Measurements from ENCODE around the gene REXO5. TPM values are rescaled to one million over a fixed set of nuclear protein-coding genes. Genes with fewer than 3 reads are reported as not detected.

The REXO5 gene
- polyA plus RNA-seq, 1 donor (not counting 4 experiments of a cell fraction or from before 2014, with no cell fraction given): 2.6 TPM

- no peaks in the 10 kb centered on the region for H3K4me1 ChIP-seq (ENCODE audit: control insufficient read depth, extremely low read depth, insufficient read depth, low read length)
- no peak overlapping the region for H3K4me2 ChIP-seq (ENCODE audit: control insufficient read depth, extremely low read depth, insufficient read depth, low read depth, low read length)
- FAIRE-seq: no peak
- no peak overlapping the region for H2AFZ ChIP-seq (ENCODE audit: control insufficient read depth, low read length)
- no peaks in the 10 kb centered on the region for H3K36me3 ChIP-seq (ENCODE audit: control insufficient read depth in 2 of 2, extremely low read depth in 1 of 2, insufficient read depth in 2 of 2, low read length in 2 of 2)
- H3K9me1 ChIP-seq (ENCODE audit: control insufficient read depth, extremely low read depth, insufficient read depth, low read length): no peaks in the 10 kb centered on the region
- no peak overlapping the region for H3K9ac ChIP-seq (ENCODE audit: control insufficient read depth, extremely low read depth, insufficient read depth, low read length)
- H3K9me3 ChIP-seq (ENCODE audit: control insufficient read depth, low read depth, low read length): no peaks in the 10 kb centered on the region
- TF ChIP-seq, protein P1, sequence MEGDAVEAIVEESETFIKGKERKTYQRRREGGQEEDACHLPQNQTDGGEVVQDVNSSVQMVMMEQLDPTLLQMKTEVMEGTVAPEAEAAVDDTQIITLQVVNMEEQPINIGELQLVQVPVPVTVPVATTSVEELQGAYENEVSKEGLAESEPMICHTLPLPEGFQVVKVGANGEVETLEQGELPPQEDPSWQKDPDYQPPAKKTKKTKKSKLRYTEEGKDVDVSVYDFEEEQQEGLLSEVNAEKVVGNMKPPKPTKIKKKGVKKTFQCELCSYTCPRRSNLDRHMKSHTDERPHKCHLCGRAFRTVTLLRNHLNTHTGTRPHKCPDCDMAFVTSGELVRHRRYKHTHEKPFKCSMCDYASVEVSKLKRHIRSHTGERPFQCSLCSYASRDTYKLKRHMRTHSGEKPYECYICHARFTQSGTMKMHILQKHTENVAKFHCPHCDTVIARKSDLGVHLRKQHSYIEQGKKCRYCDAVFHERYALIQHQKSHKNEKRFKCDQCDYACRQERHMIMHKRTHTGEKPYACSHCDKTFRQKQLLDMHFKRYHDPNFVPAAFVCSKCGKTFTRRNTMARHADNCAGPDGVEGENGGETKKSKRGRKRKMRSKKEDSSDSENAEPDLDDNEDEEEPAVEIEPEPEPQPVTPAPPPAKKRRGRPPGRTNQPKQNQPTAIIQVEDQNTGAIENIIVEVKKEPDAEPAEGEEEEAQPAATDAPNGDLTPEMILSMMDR (optimal IDR thresholded peaks at IDR 0.05 in 1 of 3, IDR thresholded peaks at IDR 0.05 in 1 of 3, conservative IDR thresholded peaks at IDR 0.05 in 1 of 3; ENCODE audit: extremely low read depth in 1 of 3, insufficient read depth in 2 of 3, low read length in 3 of 3): no peak
- TF ChIP-seq EZH2 (IDR thresholded peaks at IDR 0.05; ENCODE audit: low read length): no peak
- no peaks in the 10 kb centered on the region for H3K27me3 ChIP-seq (ENCODE audit: control insufficient read depth, extremely low read depth, insufficient read depth, low read length)
- no peaks in the 10 kb centered on the region for H4K20me1 ChIP-seq (ENCODE audit: control insufficient read depth, extremely low read depth, insufficient read depth, low read length)
- dilution Hi-C loops (cut with MboI; ENCODE audit: extremely low pct_ligation_motif_present, low sequenced_read_pairs): no loop called here
- no peak overlapping the region for H3K4me3 ChIP-seq (ENCODE audit: control insufficient read depth in 2 of 3, extremely low read depth in 1 of 3, insufficient read depth in 2 of 3, low read depth in 1 of 3, low read length in 3 of 3)
- H3K79me2 ChIP-seq (ENCODE audit: control insufficient read depth, insufficient read depth, low read length): no peaks in the 10 kb centered on the region
- no peak overlapping the region for H3K27ac ChIP-seq (ENCODE audit: control insufficient read depth, insufficient read depth, low read length)
- no peak for DNase-seq (ENCODE audit: low read depth, low spot score)
Observed at GRCh38 chr16:20782470-20782869, 23.9 kb upstream of the REXO5 start.

GRCh38 chr16:20784204-20784603 is 22.1 kb upstream of the REXO5 start:
- Histone ChIP-seq H3K9ac (ENCODE audit: control insufficient read depth, extremely low read depth, insufficient read depth, low read length) (no peak overlapping the region), H3K36me3 (ENCODE audit: control insufficient read depth in 2 of 2, extremely low read depth in 1 of 2, insufficient read depth in 2 of 2, low read length in 2 of 2) (no peaks in the 10 kb centered on the region), H4K20me1 (ENCODE audit: control insufficient read depth, extremely low read depth, insufficient read depth, low read length) (no peaks in the 10 kb centered on the region), H3K4me3 (ENCODE audit: control insufficient read depth in 2 of 3, extremely low read depth in 1 of 3, insufficient read depth in 2 of 3, low read depth in 1 of 3, low read length in 3 of 3) (no peak overlapping the region), H2AFZ (ENCODE audit: control insufficient read depth, low read length) (no peak overlapping the region), H3K9me1 (ENCODE audit: control insufficient read depth, extremely low read depth, insufficient read depth, low read length) (no peaks in the 10 kb centered on the region), H3K4me1 (ENCODE audit: control insufficient read depth, extremely low read depth, insufficient read depth, low read length) (no peaks in the 10 kb centered on the region), H3K27ac (ENCODE audit: control insufficient read depth, insufficient read depth, low read length) (no peak overlapping the region), H3K9me3 (ENCODE audit: control insufficient read depth, low read depth, low read length) (no peaks in the 10 kb centered on the region), H3K27me3 (ENCODE audit: control insufficient read depth, extremely low read depth, insufficient read depth, low read length) (no peaks in the 10 kb centered on the region), H3K79me2 (ENCODE audit: control insufficient read depth, insufficient read depth, low read length) (no peaks in the 10 kb centered on the region), H3K4me2 (ENCODE audit: control insufficient read depth, extremely low read depth, insufficient read depth, low read depth, low read length) (no peak overlapping the region)
- FAIRE-seq (no peak), DNase-seq (ENCODE audit: low read depth, low spot score) (no peak)
- dilution Hi-C loops (cut with MboI; ENCODE audit: extremely low pct_ligation_motif_present, low sequenced_read_pairs): no loop called here
- TF ChIP-seq, protein P1 (optimal IDR thresholded peaks at IDR 0.05 in 1 of 3, IDR thresholded peaks at IDR 0.05 in 1 of 3, conservative IDR thresholded peaks at IDR 0.05 in 1 of 3; ENCODE audit: extremely low read depth in 1 of 3, insufficient read depth in 2 of 3, low read length in 3 of 3): no peak
- no peak for TF ChIP-seq EZH2 (IDR thresholded peaks at IDR 0.05; ENCODE audit: low read length)
